Transverse colon (tissue), 4 donors: Measurements from ENCODE around the gene MED9.

Experiments used
- EP300 ChIP-seq: sonication (generic); formaldehyde crosslinking; IDR thresholded peaks from one replicate; pipeline ENCODE4 v1.6.1; 2017; ENCODE audit warnings: antibody characterized with exemption, low read depth
- POLR2AphosphoS5 ChIP-seq, 3 donors: sonication (generic); formaldehyde crosslinking; IDR thresholded peaks; one replicate each; pipeline ENCODE4 v1.6.1; 2016; ENCODE audit warnings: antibody characterized with exemption in 3 of 3
- TF ChIP-seq, protein P1 (sequence below), 5 experiments: fragments of 200-600 bp in 3 of 5; fragments of 450-650 bp in 2 of 5; sonication (generic) in 3 of 5; IDR thresholded peaks; 1 replicate in 2 of 5; 2 replicates in 3 of 5; pipeline ENCODE4 v1.5.1; 2016 to 2017; ENCODE audit warnings: antibody characterized with exemption in 5 of 5, inconsistent platforms in 3 of 5, mild to moderate bottlenecking in 2 of 5, moderate library complexity in 1 of 5

DNA sequence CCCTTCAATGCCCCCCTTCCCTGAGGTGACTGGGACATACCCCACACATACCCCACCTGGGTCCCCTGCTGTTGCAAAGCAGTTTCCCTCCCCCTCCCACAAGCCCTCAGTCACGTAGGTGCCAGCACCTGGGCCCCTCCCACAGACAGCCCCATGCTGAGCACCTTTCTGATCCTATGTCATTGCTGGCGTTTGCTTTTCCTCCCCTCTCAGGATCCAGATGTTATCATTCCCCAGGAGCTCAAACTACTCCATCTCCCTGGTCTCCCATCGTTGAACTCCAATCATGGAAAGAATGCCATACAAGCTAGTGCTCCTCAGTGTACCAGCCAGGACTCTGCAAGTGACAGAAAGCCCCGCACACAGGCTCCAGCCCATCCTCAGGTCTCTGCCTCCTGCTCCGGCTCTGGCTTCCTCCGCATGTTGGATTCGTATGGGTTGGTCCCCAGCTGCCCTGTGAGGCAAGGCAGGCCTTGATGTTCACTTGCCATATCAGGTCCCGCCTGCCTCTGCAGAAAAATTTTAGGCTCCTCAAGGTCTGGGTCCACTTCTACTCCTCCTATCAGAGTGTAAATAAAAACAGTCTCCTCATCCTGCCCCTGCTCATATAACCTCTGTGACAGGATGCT, 31.4 kb upstream of the MED9 start:
- TF ChIP-seq EP300 (no peak), POLR2AphosphoS5 (IDR thresholded peaks at IDR 0.05) (no peak)
- TF ChIP-seq, protein P1, sequence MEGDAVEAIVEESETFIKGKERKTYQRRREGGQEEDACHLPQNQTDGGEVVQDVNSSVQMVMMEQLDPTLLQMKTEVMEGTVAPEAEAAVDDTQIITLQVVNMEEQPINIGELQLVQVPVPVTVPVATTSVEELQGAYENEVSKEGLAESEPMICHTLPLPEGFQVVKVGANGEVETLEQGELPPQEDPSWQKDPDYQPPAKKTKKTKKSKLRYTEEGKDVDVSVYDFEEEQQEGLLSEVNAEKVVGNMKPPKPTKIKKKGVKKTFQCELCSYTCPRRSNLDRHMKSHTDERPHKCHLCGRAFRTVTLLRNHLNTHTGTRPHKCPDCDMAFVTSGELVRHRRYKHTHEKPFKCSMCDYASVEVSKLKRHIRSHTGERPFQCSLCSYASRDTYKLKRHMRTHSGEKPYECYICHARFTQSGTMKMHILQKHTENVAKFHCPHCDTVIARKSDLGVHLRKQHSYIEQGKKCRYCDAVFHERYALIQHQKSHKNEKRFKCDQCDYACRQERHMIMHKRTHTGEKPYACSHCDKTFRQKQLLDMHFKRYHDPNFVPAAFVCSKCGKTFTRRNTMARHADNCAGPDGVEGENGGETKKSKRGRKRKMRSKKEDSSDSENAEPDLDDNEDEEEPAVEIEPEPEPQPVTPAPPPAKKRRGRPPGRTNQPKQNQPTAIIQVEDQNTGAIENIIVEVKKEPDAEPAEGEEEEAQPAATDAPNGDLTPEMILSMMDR (IDR thresholded peaks at IDR 0.05): no peak
